Osteoblast (primary cell): ENCODE results near the gene PSAPL1. TPM values are rescaled to one million over a fixed set of nuclear protein-coding genes. Genes with fewer than 3 reads are reported as not detected.

Experiments used
- DNase-seq: peaks from one replicate; pipeline ENCODE4 v3.0.0; 2011; ENCODE audit warnings: low spot score, mixed read lengths; ENCODE audit not compliant: insufficient read length; ENCODE audit errors: missing footprints
- H2AFZ ChIP-seq: 2 replicates; pipeline ENCODE4 v1.6.0; 2011; ENCODE audit warnings: mild to moderate bottlenecking, low read length
- H3K27ac ChIP-seq: 2 replicates; pipeline ENCODE4 v1.5.1; 2011; ENCODE audit warnings: mild to moderate bottlenecking, low read depth, low read length, moderate library complexity
- H3K27me3 ChIP-seq: 2 replicates; pipeline ENCODE4 v1.6.0; 2012; ENCODE audit warnings: mild to moderate bottlenecking, control low read depth, inconsistent platforms, low read length, moderate library complexity; ENCODE audit not compliant: insufficient read depth
- H3K36me3 ChIP-seq: 2 replicates; pipeline ENCODE4 v1.5.1; 2011; ENCODE audit warnings: mild to moderate bottlenecking, low read length, control low read depth, moderate library complexity; ENCODE audit not compliant: insufficient read depth
- H3K4me1 ChIP-seq: 2 replicates; pipeline ENCODE4 v1.5.1; 2011; ENCODE audit warnings: mild to moderate bottlenecking, low read length, control low read depth, moderate library complexity; ENCODE audit not compliant: insufficient read depth
- H3K4me2 ChIP-seq: 2 replicates; pipeline ENCODE4 v1.6.0; 2011; ENCODE audit warnings: mild to moderate bottlenecking, low read length; ENCODE audit not compliant: insufficient read depth
- H3K4me3 ChIP-seq: fragments of 200-600 bp; sonication (generic); 3 replicates; pipeline ENCODE4 v1.5.1; 2012; ENCODE audit warnings: mild to moderate bottlenecking, low read length, inconsistent platforms; ENCODE audit not compliant: insufficient read depth
- H3K79me2 ChIP-seq: 2 replicates; pipeline ENCODE4 v1.6.0; 2012; ENCODE audit warnings: mild to moderate bottlenecking, low read length, control low read depth, inconsistent platforms; ENCODE audit not compliant: insufficient read depth
- H3K9me3 ChIP-seq: 2 replicates; pipeline ENCODE4 v1.5.1; 2011; ENCODE audit warnings: low read depth, low read length, control low read depth
- H4K20me1 ChIP-seq: 2 replicates; pipeline ENCODE4 v1.6.0; 2012; ENCODE audit warnings: mild to moderate bottlenecking, low read length, control low read depth; ENCODE audit not compliant: insufficient read depth
- total RNA-seq: library from RNA; depleted of rRNA; stranded (reverse); fragments of >200 nt; gene quantifications from 2 replicates; pipeline ENCODE4 v1.2.3, GENCODE V29; 2012
- TF ChIP-seq, protein P1 (sequence below): IDR thresholded peaks from 2 replicates; pipeline ENCODE4 v1.5.1; 2011; ENCODE audit warnings: mild to moderate bottlenecking, low read depth, low read length, moderate library complexity; ENCODE audit errors: extremely low read depth

Gene PSAPL1
- total RNA-seq, 1 donor, result not detected

- no peaks in the 10 kb centered on the region for H3K9me3 ChIP-seq
- H3K4me3 ChIP-seq, result no peak overlapping the region
Measured at GRCh38 chr4:7389101-7389701, 45.5 kb downstream of the PSAPL1 start.

DNA sequence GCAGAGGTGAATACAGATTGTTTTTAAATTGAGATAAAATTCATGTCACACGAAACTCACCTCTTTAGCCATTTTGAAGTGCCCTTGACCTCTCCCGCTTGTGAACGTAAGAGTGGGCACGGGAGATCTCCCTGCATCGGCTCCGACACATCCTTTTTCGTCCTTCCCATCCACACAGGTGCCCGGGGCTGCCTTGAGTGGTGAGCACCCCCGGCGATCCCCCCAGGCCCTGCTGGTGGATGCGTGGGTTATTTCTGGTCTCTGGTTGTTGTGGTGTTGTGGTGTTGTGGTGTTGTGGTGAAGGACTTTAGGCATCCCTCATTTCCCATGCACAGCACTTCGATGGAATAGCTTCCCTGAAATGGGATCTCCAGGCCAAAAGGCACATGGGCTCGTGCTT lies 46.1 kb downstream of the PSAPL1 start:
- no peak for DNase-seq
- H3K27ac ChIP-seq, result no peak overlapping the region
- H3K36me3 ChIP-seq, result no peaks in the 10 kb centered on the region
- H3K9me3 ChIP-seq, result no peaks in the 10 kb centered on the region
- peaks cover 12% of the 10 kb centered on the region for H3K27me3 ChIP-seq
- H4K20me1 ChIP-seq, result peaks cover 2% of the 10 kb centered on the region
- TF ChIP-seq, protein P1, sequence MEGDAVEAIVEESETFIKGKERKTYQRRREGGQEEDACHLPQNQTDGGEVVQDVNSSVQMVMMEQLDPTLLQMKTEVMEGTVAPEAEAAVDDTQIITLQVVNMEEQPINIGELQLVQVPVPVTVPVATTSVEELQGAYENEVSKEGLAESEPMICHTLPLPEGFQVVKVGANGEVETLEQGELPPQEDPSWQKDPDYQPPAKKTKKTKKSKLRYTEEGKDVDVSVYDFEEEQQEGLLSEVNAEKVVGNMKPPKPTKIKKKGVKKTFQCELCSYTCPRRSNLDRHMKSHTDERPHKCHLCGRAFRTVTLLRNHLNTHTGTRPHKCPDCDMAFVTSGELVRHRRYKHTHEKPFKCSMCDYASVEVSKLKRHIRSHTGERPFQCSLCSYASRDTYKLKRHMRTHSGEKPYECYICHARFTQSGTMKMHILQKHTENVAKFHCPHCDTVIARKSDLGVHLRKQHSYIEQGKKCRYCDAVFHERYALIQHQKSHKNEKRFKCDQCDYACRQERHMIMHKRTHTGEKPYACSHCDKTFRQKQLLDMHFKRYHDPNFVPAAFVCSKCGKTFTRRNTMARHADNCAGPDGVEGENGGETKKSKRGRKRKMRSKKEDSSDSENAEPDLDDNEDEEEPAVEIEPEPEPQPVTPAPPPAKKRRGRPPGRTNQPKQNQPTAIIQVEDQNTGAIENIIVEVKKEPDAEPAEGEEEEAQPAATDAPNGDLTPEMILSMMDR, result no peak
- no peaks in the 10 kb centered on the region for H3K4me1 ChIP-seq
- no peak overlapping the region for H3K4me3 ChIP-seq
- H3K79me2 ChIP-seq, result no peaks in the 10 kb centered on the region
- no peak overlapping the region for H3K4me2 ChIP-seq
- H2AFZ ChIP-seq, result no peak overlapping the region

More at GRCh38 chr4:7389101-7389701, 45.5 kb downstream of the PSAPL1 start:
- Histone ChIP-seq H4K20me1 (peaks cover 2% of the 10 kb centered on the region), H3K36me3 (no peaks in the 10 kb centered on the region), H2AFZ (no peak overlapping the region), H3K4me2 (no peak overlapping the region), H3K4me1 (no peaks in the 10 kb centered on the region), H3K27me3 (peaks cover 18% of the 10 kb centered on the region), H3K79me2 (no peaks in the 10 kb centered on the region), H3K27ac (no peak overlapping the region)
- DNase-seq, result no peak
- TF ChIP-seq, protein P1, result no peak

DNA sequence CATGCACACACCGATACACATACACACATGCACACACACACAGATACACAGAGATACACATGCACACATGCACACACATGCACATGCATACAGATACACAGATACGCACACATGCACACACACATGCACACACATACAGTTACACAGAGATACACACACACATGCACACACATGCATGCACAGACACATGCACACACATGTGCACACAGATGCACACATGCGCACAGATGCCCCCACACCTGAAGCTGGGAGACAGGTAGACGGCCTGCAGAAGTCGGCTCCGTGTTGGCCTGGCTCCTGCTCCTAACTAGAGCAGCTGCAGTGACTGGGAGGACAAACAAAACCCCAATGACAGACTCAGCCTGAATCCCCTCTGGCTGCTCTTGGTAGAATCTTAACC lies 46.8 kb downstream of the PSAPL1 start:
- no peak overlapping the region for H3K4me2 ChIP-seq
- no peak overlapping the region for H3K27ac ChIP-seq
- TF ChIP-seq, protein P1, result no peak
- no peak overlapping the region for H3K4me3 ChIP-seq
- H3K27me3 ChIP-seq, result peaks cover 6% of the 10 kb centered on the region
- no peaks in the 10 kb centered on the region for H3K9me3 ChIP-seq
- H3K79me2 ChIP-seq, result no peaks in the 10 kb centered on the region
- no peak for DNase-seq
- H2AFZ ChIP-seq, result no peak overlapping the region
- H3K36me3 ChIP-seq, result no peaks in the 10 kb centered on the region
- no peaks in the 10 kb centered on the region for H3K4me1 ChIP-seq
- H4K20me1 ChIP-seq, result no peaks in the 10 kb centered on the region

- Histone ChIP-seq H3K79me2 (no peaks in the 10 kb centered on the region), H2AFZ (no peak overlapping the region), H4K20me1 (no peaks in the 10 kb centered on the region), H3K4me2 (no peak overlapping the region), H3K36me3 (no peaks in the 10 kb centered on the region), H3K27me3 (no peaks in the 10 kb centered on the region), H3K27ac (no peak overlapping the region), H3K9me3 (no peaks in the 10 kb centered on the region), H3K4me1 (no peaks in the 10 kb centered on the region), H3K4me3 (no peak overlapping the region)
- DNase-seq, result no peak
- TF ChIP-seq, protein P1, result no peak
Measured at GRCh38 chr4:7384929-7385890, 49.5 kb downstream of the PSAPL1 start.
